ENCODE data around the gene TNRC6B. TPM values are rescaled to one million over a fixed set of nuclear protein-coding genes. Genes with fewer than 3 reads are reported as not detected.
A peak's percentile ranks its signal among the peaks of the same experiment; 100 is the strongest.
"Not testable (repeated sequence)": the region's sequence is repeated elsewhere in the genome, so short reads cannot be mapped to it uniquely, and the experiment has no call there.

TNRC6B gene
- total and polyA plus RNA-seq, 2 donors (not counting 1 experiment from before 2014, with no cell fraction given): 5.7 to 17.8 TPM

- no peak overlapping the region for H3K4me3 ChIP-seq (replicated peaks in 1 of 4; ENCODE audit: control extremely low read depth in 1 of 4, insufficient read depth in 1 of 4, low read depth in 3 of 4, low read length in 4 of 4)
Measured at GRCh38 chr22:40193429-40194421, 16.0 kb downstream of the TNRC6B start.

GRCh38 chr22:40194656-40195055 is 16.9 kb downstream of the TNRC6B start:
- Histone ChIP-seq H3K9ac (ENCODE audit: insufficient read depth, low read length) (no peak overlapping the region), H3K9me3 (ENCODE audit: control insufficient read depth, insufficient read depth, low read depth, low read length) (no peaks in the 10 kb centered on the region), H3K4me1 (ENCODE audit: control insufficient read depth, extremely low read depth, insufficient read depth, low read length) (peaks cover 10% of the 10 kb centered on the region), H3K27me3 (ENCODE audit: control insufficient read depth, insufficient read depth, low read length) (no peaks in the 10 kb centered on the region), H3K4me2 (ENCODE audit: extremely low read depth, insufficient read depth, low read length) (no peak overlapping the region), H3K36me3 (ENCODE audit: control insufficient read depth, insufficient read depth, low read length) (no peaks in the 10 kb centered on the region), H2AFZ (ENCODE audit: low read length) (no peak overlapping the region), H4K20me1 (ENCODE audit: control insufficient read depth, extremely low read depth, insufficient read depth, low read length) (peaks cover 5% of the 10 kb centered on the region), H3K79me2 (ENCODE audit: control insufficient read depth, insufficient read depth, low read length) (peaks cover 42% of the 10 kb centered on the region), H3K27ac (ENCODE audit: insufficient read depth, low read length) (no peak overlapping the region), H3K4me3 (replicated peaks in 1 of 4; ENCODE audit: control extremely low read depth in 1 of 4, insufficient read depth in 1 of 4, low read depth in 3 of 4, low read length in 4 of 4) (no peak overlapping the region)
- TF ChIP-seq EZH2 (IDR thresholded peaks at IDR 0.05; ENCODE audit: low read length, missing control alignments): no peak
- no peak for TF ChIP-seq CTCF (conservative IDR thresholded peaks at IDR 0.05 in 1 of 2, IDR thresholded peaks at IDR 0.05 in 1 of 2; ENCODE audit: low read depth in 1 of 2, low read length in 2 of 2)
- DNase-seq (ENCODE audit: low read depth in 2 of 2): no peak

More at GRCh38 chr22:40193429-40194421, 16.0 kb downstream of the TNRC6B start:
- Histone ChIP-seq H3K4me2 (ENCODE audit: extremely low read depth, insufficient read depth, low read length) (no peak overlapping the region), H3K36me3 (ENCODE audit: control insufficient read depth, insufficient read depth, low read length) (no peaks in the 10 kb centered on the region), H3K27me3 (ENCODE audit: control insufficient read depth, insufficient read depth, low read length) (no peaks in the 10 kb centered on the region), H3K27ac (ENCODE audit: insufficient read depth, low read length) (no peak overlapping the region), H3K4me1 (ENCODE audit: control insufficient read depth, extremely low read depth, insufficient read depth, low read length) (peaks cover 10% of the 10 kb centered on the region), H2AFZ (ENCODE audit: low read length) (no peak overlapping the region), H3K9ac (ENCODE audit: insufficient read depth, low read length) (no peak overlapping the region), H3K79me2 (ENCODE audit: control insufficient read depth, insufficient read depth, low read length) (peaks cover 43% of the 10 kb centered on the region), H4K20me1 (ENCODE audit: control insufficient read depth, extremely low read depth, insufficient read depth, low read length) (peaks cover 3% of the 10 kb centered on the region), H3K9me3 (ENCODE audit: control insufficient read depth, insufficient read depth, low read depth, low read length) (no peaks in the 10 kb centered on the region)
- TF ChIP-seq CTCF (conservative IDR thresholded peaks at IDR 0.05 in 1 of 2, IDR thresholded peaks at IDR 0.05 in 1 of 2; ENCODE audit: low read depth in 1 of 2, low read length in 2 of 2) (peak; percentile 26 to 48), EZH2 (IDR thresholded peaks at IDR 0.05; ENCODE audit: low read length, missing control alignments) (no peak)
- DNase-seq (ENCODE audit: low read depth in 2 of 2): peak; percentile 39 to 62

GRCh38 chr22:40196628-40197360 is 19.1 kb downstream of the TNRC6B start:
- Histone ChIP-seq H3K27ac (ENCODE audit: insufficient read depth, low read length) (no peak overlapping the region), H3K4me2 (ENCODE audit: extremely low read depth, insufficient read depth, low read length) (peak overlapping the region; percentile 73), H2AFZ (ENCODE audit: low read length) (no peak overlapping the region), H3K79me2 (ENCODE audit: control insufficient read depth, insufficient read depth, low read length) (peaks cover 38% of the 10 kb centered on the region), H3K4me1 (ENCODE audit: control insufficient read depth, extremely low read depth, insufficient read depth, low read length) (peaks cover 11% of the 10 kb centered on the region), H3K36me3 (ENCODE audit: control insufficient read depth, insufficient read depth, low read length) (no peaks in the 10 kb centered on the region), H4K20me1 (ENCODE audit: control insufficient read depth, extremely low read depth, insufficient read depth, low read length) (peaks cover 5% of the 10 kb centered on the region), H3K4me3 (replicated peaks in 1 of 4; ENCODE audit: control extremely low read depth in 1 of 4, insufficient read depth in 1 of 4, low read depth in 3 of 4, low read length in 4 of 4) (no peak overlapping the region), H3K9ac (ENCODE audit: insufficient read depth, low read length) (no peak overlapping the region), H3K27me3 (ENCODE audit: control insufficient read depth, insufficient read depth, low read length) (no peaks in the 10 kb centered on the region), H3K9me3 (ENCODE audit: control insufficient read depth, insufficient read depth, low read depth, low read length) (no peaks in the 10 kb centered on the region)
- peak; percentile 93 to 97 for DNase-seq (ENCODE audit: low read depth in 2 of 2)
- TF ChIP-seq EZH2 (IDR thresholded peaks at IDR 0.05; ENCODE audit: low read length, missing control alignments): no peak
- no peak for TF ChIP-seq CTCF (conservative IDR thresholded peaks at IDR 0.05 in 1 of 2, IDR thresholded peaks at IDR 0.05 in 1 of 2; ENCODE audit: low read depth in 1 of 2, low read length in 2 of 2)

GRCh38 chr22:40197421-40197820 is 19.7 kb downstream of the TNRC6B start:
- peaks cover 15% of the 10 kb centered on the region for H3K4me1 ChIP-seq (ENCODE audit: control insufficient read depth, extremely low read depth, insufficient read depth, low read length)
- H3K27me3 ChIP-seq (ENCODE audit: control insufficient read depth, insufficient read depth, low read length); H3K4me3 ChIP-seq (replicated peaks in 1 of 4; ENCODE audit: control extremely low read depth in 1 of 4, insufficient read depth in 1 of 4, low read depth in 3 of 4, low read length in 4 of 4); H3K36me3 ChIP-seq (ENCODE audit: control insufficient read depth, insufficient read depth, low read length); DNase-seq (ENCODE audit: low read depth in 2 of 2); H4K20me1 ChIP-seq (ENCODE audit: control insufficient read depth, extremely low read depth, insufficient read depth, low read length); H3K9me3 ChIP-seq (ENCODE audit: control insufficient read depth, insufficient read depth, low read depth, low read length); H2AFZ ChIP-seq (ENCODE audit: low read length); H3K9ac ChIP-seq (ENCODE audit: insufficient read depth, low read length); H3K4me2 ChIP-seq (ENCODE audit: extremely low read depth, insufficient read depth, low read length); H3K27ac ChIP-seq (ENCODE audit: insufficient read depth, low read length): not testable (repeated sequence)
- H3K79me2 ChIP-seq (ENCODE audit: control insufficient read depth, insufficient read depth, low read length): peaks cover 37% of the 10 kb centered on the region

All from fibroblast of lung (primary cell).